GM21360 (cell line): ENCODE results near the gene CASKIN1.
"Not testable (repeated sequence)": the region's sequence is repeated elsewhere in the genome, so short reads cannot be mapped to it uniquely, and the experiment has no call there.

Experiments
- ATAC-seq: cut with Tn5 transposase; IDR thresholded peaks from one replicate; pipeline ENCODE4 v1.9.1; 2021; ENCODE audit warnings: mild to moderate bottlenecking, moderate library complexity; ENCODE audit not compliant: unreplicated experiment

CASKIN1 gene, protein sequence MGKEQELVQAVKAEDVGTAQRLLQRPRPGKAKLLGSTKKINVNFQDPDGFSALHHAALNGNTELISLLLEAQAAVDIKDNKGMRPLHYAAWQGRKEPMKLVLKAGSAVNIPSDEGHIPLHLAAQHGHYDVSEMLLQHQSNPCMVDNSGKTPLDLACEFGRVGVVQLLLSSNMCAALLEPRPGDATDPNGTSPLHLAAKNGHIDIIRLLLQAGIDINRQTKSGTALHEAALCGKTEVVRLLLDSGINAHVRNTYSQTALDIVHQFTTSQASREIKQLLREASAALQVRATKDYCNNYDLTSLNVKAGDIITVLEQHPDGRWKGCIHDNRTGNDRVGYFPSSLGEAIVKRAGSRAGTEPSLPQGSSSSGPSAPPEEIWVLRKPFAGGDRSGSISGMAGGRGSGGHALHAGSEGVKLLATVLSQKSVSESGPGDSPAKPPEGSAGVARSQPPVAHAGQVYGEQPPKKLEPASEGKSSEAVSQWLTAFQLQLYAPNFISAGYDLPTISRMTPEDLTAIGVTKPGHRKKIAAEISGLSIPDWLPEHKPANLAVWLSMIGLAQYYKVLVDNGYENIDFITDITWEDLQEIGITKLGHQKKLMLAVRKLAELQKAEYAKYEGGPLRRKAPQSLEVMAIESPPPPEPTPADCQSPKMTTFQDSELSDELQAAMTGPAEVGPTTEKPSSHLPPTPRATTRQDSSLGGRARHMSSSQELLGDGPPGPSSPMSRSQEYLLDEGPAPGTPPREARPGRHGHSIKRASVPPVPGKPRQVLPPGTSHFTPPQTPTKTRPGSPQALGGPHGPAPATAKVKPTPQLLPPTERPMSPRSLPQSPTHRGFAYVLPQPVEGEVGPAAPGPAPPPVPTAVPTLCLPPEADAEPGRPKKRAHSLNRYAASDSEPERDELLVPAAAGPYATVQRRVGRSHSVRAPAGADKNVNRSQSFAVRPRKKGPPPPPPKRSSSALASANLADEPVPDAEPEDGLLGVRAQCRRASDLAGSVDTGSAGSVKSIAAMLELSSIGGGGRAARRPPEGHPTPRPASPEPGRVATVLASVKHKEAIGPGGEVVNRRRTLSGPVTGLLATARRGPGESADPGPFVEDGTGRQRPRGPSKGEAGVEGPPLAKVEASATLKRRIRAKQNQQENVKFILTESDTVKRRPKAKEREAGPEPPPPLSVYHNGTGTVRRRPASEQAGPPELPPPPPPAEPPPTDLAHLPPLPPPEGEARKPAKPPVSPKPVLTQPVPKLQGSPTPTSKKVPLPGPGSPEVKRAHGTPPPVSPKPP (N-terminal part only)

DNA sequence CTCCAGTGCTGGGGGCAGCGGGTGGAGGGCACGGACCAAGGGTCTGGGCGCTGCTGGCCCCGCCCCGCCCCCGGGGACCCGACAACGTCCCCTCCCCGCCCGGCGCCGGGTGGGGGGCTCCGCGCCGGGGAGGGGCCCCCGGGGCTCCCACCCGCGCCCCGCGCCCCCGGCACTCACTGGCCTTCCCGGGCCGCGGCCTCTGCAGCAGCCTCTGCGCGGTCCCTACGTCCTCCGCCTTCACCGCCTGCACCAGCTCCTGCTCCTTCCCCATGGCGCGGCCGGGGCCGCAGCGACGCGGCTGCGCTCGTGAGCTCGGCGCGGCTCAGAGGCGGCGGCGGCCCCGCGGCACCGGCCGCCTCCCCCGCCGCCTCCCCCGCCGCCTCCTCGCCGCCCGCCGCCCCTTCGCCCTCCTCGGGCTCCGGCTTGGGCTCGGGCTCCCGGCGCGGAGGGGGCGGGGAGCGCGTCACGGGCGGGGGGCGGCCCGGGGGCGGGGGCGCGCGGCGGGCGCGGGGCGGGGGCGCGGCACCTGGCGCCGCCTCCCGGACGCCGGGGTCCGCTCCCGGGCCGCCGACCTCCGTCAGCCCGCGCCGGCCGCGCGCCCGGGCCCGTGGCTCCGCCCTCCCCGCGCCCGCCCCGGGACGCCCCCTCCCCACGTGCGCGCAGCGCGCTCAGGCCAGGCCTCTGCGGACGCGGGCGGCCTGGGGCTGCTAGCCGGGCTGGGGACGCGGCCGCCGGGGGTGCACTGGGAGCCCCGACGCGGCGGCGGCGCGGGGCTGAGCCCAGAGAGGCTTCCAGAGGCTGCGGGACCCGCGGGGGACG is at the start of gene CASKIN1:
Gene CASKIN1, minus strand, starts transcription at position 444 of the 819 bp plus-strand sequence. Its CDS starts 173 bp downstream, at position 271.
- ATAC-seq = no peak

DNA sequence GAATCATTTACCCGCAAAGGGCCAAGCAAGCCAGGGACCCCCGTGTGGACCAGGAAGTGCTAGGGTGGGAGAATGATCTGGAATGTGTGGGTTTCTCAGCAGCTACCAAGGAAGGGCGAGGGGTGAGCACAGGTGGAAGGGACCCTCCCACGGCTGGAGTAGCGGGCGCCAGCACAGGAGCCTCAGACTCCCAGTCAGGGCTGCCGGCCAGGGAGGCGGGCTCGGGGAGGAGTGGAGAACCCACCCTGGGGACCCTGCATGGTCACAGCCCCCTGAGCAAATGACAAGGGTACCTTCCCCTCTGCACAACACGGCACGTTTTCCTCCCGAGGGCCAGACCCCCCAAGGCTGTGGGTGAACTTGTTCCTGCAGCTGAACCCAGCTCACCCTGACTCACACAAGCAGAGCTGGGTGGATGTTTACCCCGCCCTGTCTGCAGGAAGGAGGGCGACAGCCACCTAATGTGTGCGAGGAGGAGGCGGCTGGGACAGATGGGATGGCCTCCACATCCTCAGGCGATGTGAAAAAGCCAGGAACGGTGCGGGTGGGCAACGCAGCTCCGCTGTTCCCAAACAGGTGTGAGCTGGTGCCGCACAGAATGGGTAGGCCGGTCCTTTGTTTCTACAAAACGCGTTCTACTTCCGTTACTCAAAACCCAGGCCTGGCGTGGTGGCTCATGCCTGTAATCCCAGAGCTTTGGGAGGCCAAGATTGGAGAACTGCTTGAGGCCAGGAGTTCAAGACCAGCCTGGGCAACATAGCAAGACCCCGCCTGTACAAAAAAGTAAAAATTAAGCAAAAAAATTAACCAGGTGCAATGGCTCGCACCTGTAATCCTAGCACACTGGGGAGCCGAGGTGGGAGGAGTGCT is 48.8 kb upstream of the CASKIN1 start:
- ATAC-seq = no peak

DNA sequence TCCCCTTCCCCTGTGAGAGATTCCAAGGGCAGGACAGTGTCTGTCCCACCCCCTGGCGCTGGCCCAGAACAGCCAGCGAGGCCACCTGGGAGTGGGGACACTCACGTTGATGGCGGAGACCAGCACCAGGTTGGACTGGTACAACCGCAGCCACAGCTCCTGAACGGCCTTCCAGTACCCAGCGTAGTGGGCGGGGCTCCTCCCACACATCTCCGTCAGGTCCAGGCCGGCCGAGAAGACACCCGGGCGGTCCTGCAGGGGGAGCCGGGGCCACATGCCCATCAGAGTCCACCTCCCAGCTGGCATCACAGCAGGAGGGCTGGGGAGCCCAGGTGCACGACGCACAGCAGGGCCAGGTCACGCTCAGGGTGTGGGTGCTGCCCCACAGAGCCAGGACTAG is 47.9 kb upstream of the CASKIN1 start:
- ATAC-seq = no peak

DNA sequence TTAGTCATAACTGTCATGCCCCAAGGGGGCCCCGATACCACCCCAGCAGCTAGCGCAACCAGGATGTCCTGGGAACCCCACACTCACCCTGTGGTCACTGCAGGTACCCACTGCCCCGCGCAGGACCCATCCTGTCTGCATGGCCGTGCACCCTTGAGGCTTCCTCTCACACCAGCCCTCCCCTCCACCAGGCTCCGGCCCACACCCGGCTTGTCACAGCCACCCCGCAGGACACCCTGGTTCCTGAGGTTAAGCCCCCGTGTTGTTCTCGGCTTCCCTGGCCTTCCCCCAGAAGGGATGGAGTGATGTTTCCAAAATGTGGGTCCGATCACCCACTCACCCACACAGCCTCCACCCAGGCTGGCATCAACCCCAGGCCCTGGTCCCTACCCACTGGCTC is 47.4 kb upstream of the CASKIN1 start:
- ATAC-seq = no peak

DNA sequence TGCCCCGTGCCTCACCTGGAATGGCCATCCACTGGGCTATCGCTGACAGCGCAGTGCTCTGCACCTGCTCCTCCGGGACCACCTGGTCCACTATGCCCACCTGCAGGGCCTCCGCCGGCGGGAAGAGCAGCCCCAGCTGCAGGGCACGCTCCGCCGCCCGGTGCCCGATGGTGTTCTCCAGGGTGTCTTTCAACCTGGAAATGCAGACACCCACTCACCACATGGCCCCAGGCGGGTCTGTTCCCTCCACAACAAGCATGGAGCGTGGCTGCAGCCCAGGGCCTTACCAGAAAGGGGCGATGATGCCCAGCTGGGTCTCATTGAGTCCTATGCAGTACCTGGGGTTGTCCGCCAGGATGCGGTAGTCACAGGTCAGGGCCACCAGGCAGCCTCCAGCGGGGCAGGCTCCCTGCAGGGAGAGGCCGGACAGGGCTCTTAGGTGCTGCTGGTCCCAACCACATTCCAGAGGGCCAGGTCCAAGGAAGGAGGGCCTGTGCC is 46.7 kb upstream of the CASKIN1 start:
- ATAC-seq = no peak

DNA sequence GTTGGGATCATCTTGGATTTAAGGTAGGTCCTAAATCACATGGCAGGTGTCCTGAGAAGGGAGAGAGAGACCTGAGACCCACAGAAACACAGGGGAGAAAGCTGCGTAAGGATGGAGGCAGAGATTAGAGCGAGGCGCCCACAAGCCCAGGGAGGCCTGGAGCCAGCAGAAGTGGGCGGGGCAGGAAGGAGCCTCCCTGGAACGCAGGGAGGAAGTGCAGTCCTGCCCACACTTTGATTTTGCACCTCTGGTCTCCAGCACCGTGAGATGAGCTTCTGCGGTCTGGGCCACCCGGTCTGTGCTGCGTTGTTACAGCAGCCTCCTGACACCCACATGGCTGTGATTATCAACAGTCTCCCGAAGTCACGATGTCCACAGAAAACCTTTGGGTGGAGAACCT is 46.2 kb upstream of the CASKIN1 start:
- ATAC-seq = no peak

DNA sequence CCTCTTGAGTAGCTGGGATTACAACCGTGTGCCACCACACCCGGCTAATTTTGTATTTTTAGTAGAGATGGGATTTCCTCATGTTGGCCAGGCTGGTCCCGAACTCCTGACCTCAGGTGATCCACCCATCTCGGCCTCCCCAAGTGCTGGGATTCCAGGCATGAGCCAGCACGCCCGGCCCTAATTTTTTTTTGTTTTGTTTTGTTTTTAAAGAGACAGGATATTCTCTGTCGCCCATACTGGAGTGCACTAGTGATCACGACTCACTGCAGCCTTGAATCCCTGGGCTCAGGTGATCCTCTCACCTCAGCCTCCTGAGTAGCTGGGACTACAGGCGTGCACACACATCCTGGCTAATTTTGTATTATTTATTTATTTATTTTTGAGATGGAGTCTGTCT is 43.9 kb upstream of the CASKIN1 start:
- not testable (repeated sequence) for ATAC-seq

DNA sequence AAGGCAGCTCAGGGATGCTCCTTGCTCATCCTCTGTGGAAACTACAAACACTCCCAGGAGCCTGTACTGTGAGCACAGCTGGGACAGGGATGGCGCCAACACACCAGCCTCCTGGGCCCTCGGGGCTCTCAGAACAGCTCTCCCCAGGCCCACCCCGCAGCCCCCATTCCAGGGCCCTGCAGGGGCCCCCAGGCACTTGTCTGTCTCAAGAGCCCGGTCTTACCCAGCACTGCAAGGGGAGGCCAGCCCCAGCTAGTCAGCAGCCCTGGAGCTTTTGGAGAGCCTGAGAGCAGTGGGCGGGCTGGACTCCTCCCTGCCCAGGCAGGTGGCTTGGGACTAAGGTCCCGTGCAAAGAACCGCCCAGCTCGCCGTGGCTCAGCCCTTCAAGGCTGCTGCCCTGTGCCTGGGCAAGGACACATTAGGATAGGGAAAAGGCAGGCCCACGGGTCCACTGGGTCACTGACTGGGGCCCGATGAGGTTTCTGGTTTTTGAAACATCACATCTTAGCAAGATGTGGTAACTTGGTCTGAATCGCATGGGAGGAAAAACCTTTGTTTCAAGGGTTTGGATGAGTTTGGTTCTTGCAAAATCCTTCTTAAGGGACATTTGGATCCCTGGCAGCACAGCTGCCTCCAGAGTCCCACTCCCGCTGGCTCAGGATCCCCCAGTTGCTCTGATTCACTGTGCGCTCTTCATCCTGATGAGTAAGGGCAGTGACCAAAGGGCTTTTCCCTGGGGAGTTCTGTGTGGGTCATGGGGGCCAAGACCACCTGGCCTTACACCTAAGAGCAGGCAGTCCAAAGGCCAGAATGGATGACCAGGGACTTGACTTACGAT is 42.7 kb upstream of the CASKIN1 start:
- ATAC-seq = no peak

DNA sequence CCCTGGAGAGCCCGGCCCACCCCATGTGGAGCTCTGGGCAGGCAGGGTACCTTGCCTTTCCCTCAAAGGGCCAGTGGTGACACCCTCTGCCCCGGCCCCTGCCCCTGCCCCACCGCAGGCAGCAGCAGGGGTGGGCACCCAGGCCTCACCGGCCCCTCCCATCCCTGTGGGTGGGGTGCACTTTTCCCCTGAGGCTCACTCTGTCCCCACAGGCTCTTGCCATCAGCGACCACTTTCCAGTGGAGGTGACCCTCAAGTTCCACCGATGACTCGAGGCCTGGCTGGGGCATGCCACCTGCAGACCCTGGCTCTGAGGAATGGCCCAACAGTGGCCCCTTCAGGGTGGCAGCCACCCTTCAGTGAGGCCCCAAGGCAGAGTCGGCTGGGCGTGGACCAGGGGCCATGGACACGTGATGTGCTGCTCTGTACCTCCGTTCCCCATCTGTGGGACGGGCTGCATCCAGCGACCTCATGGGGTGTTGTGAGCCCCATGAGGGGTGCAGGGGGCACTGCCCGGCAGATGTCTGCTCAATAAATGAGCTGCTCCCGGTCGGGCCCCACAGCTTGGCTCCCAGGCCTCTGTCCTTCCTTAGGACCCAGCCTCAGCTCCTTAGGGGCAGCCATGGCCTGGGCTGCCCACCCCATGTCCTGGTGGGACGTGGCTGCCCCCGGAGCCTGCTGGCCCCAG is 41.9 kb upstream of the CASKIN1 start:
- ATAC-seq = no peak

DNA sequence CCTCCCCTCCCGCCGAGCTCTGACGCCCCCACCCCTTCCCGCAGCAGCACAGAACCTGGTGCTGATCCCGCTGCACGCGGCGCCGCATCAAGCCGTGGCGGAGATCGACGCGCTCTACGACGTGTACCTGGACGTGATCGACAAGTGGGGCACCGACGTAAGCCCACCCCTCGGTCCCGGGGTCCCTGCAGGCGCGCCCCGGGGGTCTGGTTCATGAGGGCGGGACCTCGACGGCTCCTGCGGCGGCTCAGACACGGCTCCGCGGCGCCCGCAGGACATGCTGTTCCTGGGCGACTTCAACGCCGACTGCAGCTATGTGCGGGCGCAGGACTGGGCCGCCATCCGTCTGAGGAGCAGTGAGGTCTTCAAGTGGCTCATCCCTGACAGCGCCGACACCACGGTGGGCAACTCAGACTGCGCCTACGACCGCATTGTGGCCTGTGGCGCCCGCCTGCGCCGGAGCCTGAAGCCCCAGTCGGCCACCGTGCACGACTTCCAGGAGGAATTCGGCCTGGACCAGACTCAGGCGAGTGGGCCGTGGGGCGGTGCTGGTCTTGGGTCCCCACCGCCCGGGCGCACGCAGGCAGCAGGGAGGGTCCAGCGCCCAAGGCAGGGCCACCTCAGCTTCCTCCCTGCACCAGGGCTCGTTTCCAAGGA is 41.2 kb upstream of the CASKIN1 start:
- no peak for ATAC-seq

DNA sequence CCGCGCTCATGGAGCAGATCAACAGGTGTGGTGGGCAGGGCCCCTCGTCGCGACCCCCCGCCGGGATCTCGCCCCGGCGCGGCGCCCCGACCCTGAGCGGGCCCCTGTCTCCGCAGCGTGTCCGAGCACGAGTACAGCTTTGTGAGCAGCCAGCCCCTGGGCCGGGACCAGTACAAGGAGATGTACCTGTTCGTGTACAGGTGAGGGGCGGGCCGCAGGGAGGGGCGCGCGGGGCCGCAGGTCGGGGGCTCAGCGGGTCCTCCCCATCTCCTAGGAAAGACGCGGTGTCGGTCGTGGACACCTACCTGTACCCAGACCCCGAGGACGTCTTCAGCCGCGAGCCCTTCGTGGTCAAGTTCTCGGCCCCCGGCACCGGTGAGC is 40.7 kb upstream of the CASKIN1 start:
- no peak for ATAC-seq

DNA sequence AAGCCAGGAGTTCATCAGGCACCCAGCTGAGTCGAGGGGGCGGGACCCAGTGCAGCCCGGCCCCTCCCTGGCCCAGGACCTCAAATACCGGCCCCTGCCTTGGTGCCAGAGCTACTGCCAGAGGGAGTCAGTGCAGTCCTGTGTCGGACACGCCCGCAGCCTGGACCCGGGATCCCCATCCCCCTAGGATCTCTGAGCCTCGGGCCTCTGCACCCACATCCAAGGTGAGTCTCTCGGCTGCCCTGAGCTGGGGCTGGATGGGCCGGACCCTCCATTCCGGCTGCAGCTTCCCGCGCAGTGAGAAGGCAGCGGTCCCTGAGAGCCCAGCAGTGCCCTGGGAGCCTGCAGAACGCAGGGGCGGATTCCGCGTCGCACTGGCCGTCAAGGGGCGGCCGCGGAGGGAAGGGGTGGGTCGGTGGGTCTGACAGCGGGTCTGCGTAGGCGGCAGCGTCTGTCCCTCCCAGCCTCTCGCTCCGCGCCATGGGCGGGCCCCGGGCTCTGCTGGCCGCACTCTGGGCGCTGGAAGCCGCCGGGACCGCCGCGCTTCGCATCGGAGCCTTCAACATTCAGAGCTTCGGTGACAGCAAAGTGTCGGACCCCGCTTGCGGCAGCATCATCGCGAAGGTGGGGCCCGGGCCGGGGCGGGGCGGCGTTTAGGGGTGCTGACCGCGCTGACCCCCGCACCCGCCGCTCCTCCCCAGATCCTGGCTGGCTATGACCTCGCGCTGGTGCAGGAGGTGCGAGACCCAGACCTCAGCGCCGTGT is 40.1 kb upstream of the CASKIN1 start, which contains the start of gene DNASE1L2:
Gene DNASE1L2, plus strand, starts transcription at position 108 of the 765 bp plus-strand sequence. Its CDS starts 373 bp downstream, at position 481.
- no peak for ATAC-seq

DNA sequence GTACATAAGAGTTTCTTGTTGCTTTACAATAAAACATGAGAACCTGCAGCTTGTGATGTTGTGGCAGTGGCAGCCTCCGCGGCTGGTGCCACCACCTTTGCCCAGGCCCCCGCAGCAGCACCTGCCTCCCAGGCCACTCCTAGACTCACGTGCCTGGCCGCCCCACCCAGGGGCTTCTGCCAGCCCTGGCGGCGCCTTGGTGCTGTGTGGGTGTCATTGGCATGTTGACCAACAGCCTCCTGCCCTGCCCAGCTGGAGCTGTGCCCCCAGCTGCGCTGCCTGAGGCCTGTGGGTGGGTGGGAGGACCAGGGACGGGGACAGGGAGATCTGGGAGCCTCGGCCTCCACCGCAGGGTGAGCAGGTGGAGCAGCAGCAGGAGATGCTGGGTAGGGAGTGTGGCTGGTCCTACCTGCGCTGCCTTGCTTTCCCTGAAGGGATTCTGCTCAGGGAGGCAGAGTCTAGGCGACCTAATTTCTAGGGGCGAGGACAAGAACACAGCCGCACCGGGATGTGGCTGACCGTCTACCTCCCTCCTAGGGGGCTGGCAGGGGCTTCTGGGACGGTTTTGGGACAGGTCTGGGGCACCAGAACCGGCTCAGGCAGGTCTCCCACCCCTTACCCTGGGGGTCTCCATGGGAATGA is 39.4 kb upstream of the CASKIN1 start:
- ATAC-seq = no peak

DNA sequence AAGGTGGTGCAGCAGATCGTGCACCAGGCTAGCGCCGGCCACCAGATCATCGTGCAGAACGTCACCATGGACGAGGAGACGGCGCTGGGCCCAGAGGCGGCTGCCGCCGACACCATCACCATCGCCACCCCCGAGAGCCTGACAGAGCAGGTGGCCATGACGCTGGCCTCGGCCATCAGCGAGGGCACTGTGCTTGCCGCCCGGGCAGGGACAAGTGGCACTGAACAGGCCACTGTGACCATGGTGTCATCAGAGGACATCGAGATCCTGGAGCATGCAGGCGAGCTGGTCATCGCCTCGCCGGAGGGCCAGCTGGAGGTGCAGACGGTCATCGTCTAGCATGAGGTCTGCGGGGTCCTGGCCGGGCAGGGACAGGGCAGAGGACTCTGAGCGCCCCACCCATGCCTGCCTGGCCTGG is 38.8 kb upstream of the CASKIN1 start:
- ATAC-seq = no peak

DNA sequence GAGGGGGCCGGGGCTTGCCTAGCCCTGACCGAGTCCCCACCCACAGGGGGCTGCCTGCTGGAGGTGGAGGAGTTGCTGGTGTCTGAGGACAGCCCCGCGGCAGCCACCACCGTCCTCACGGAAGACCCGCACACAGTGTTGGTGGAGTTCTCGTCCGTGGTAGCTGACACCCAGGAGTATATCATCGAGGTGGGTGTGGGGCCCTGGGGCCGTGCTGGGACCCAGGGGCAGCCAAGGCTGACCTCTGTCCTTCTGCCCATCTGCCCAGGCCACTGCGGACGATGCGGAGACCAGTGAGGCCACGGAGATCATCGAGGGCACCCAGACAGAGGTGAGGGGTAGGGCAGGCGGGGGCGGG is 38.4 kb upstream of the CASKIN1 start:
- no peak for ATAC-seq
